Measurements from ENCODE around the gene FAIM2. TPM values are rescaled to one million over a fixed set of nuclear protein-coding genes. Genes with fewer than 3 reads are reported as not detected.

The FAIM2 gene
- total and polyA plus RNA-seq, 2 donors (not counting 3 experiments of a cell fraction or from before 2014, with no cell fraction given): 0.01 TPM; not detected in 1

DNA sequence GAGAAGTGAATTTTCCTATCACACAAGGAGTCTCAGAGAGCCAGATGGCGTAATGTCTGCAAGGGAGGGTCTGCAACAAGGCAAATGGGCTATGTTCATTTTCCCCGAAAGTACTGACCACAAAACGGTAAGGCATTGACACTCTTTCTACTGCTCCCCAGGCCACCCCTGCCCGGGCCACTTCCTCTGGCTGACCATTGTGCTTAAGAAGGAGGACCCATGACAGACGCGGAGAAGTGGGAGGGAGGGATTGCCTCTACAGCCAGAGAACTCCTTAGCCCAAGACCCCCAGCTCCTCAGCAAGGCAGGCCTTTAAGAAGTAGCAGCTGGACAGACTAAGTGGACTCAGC, 76.7 kb downstream of the FAIM2 start:
- H3K27ac ChIP-seq (ENCODE audit: insufficient read depth, low read depth, low read length): no peak overlapping the region
- no peaks in the 10 kb centered on the region for H4K20me1 ChIP-seq (replicated peaks; ENCODE audit: control insufficient read depth, extremely low read depth, insufficient read depth, low read length)
- FAIRE-seq (peak; percentile 4), DNase-seq (ENCODE audit: low read depth, low spot score) (peak; percentile 30)
- peak overlapping the region; percentile 58 to 76 (median 72) for H3K4me3 ChIP-seq (replicated peaks in 1 of 3; ENCODE audit: insufficient read depth in 1 of 3, low read depth in 1 of 3, low read length in 3 of 3)
- H3K9ac ChIP-seq (replicated peaks; ENCODE audit: extremely low read depth, insufficient read depth, low read length): peak overlapping the region; percentile 69
- no peaks in the 10 kb centered on the region for H3K9me3 ChIP-seq (replicated peaks; ENCODE audit: control insufficient read depth, insufficient read depth, low read length)
- no peaks in the 10 kb centered on the region for H3K9me1 ChIP-seq (replicated peaks; ENCODE audit: control insufficient read depth, extremely low read depth, insufficient read depth, low read length)
- intact Hi-C loops (cut with micrococcal nuclease): loop anchor here (5.0 kb wide), 1 partner anchor 190 kb away; no protein-coding TSS in a partner anchor
- peaks cover 38% of the 10 kb centered on the region for H3K4me1 ChIP-seq (ENCODE audit: control insufficient read depth, extremely low read depth, insufficient read depth, low read length)
- BruUV-seq (replicated peaks): no TSS peak
- H2AFZ ChIP-seq (ENCODE audit: low read depth, low read length): no peak overlapping the region
- peaks cover 0 to 4% of the 10 kb centered on the region in 2 experiments for H3K36me3 ChIP-seq (ENCODE audit: control insufficient read depth in 2 of 2, extremely low read depth in 1 of 2, insufficient read depth in 2 of 2, low read length in 2 of 2)
- ChIA-PET CTCF (interaction anchor here (0.7 to 6.1 kb wide), 6 partner anchors 12 to 86 kb away, joined by 3 to 53 read pairs (median 6); partner anchors contain the start of gene TMBIM6), POLR2A (no interaction called here)
- H3K27me3 ChIP-seq (ENCODE audit: control insufficient read depth in 2 of 2, insufficient read depth in 2 of 2, low read length in 2 of 2): no peaks in the 10 kb centered on the region
- TF ChIP-seq JUN (IDR thresholded peaks at IDR 0.05; ENCODE audit: borderline replicate concordance, insufficient read depth, insufficient read length, low read depth): no peak
- TF ChIP-seq POLR2AphosphoS5 (IDR thresholded peaks at IDR 0.05; ENCODE audit: insufficient read depth, low read depth, low read length): no peak
- no peak for TF ChIP-seq GATA2 (IDR thresholded peaks at IDR 0.05; ENCODE audit: insufficient read depth, insufficient read length, low read depth, low read length)
- TF ChIP-seq FOS (IDR thresholded peaks at IDR 0.05; ENCODE audit: borderline replicate concordance, insufficient read depth, low read length): no peak
- TF ChIP-seq, protein P1, sequence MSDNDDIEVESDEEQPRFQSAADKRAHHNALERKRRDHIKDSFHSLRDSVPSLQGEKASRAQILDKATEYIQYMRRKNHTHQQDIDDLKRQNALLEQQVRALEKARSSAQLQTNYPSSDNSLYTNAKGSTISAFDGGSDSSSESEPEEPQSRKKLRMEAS (IDR thresholded peaks at IDR 0.05; ENCODE audit: insufficient read depth, insufficient read length): no peak
- TF ChIP-seq CTCF (IDR thresholded peaks at IDR 0.05; ENCODE audit: extremely low read depth in 1 of 2, insufficient read depth in 1 of 2, low read depth in 1 of 2, low read length in 2 of 2): no peak
- TF ChIP-seq POLR2A (IDR thresholded peaks at IDR 0.05; ENCODE audit: low read depth, low read length): no peak
- TF ChIP-seq EZH2 (IDR thresholded peaks at IDR 0.05; ENCODE audit: borderline replicate concordance, low read depth, low read length, severe bottlenecking): no peak
- peaks cover 51% of the 10 kb centered on the region for H3K79me2 ChIP-seq (ENCODE audit: control insufficient read depth, insufficient read depth, low read length)
- dilution Hi-C loops (cut with MboI; ENCODE audit: extremely low pct_ligation_motif_present, low sequenced_read_pairs): no loop called here
- peak overlapping the region; percentile 67 for H3K4me2 ChIP-seq (ENCODE audit: insufficient read depth, low read length)
